ENCODE results near the gene SLX9.

SLX9 gene

DNA sequence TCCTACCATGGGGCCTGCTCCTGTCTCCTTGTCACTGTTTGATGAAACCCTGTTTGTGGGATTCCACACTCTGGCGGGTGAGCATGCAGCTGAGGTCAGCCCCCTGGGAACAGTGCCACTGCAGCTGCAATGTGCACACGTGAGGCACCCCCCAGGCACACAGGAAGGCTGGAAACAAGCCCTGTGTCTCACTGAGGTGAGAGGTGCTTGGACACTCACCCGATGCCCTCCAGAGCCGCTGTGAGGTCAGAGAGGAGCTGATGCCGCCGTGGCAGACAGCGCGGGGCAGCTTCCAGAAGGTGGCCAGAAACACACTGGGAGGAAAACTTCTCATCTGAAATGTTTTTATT is 49.7 kb downstream of the SLX9 start:
- DNase-seq (ENCODE audit: low read depth in 2 of 3, low spot score in 2 of 3): no peak

DNA sequence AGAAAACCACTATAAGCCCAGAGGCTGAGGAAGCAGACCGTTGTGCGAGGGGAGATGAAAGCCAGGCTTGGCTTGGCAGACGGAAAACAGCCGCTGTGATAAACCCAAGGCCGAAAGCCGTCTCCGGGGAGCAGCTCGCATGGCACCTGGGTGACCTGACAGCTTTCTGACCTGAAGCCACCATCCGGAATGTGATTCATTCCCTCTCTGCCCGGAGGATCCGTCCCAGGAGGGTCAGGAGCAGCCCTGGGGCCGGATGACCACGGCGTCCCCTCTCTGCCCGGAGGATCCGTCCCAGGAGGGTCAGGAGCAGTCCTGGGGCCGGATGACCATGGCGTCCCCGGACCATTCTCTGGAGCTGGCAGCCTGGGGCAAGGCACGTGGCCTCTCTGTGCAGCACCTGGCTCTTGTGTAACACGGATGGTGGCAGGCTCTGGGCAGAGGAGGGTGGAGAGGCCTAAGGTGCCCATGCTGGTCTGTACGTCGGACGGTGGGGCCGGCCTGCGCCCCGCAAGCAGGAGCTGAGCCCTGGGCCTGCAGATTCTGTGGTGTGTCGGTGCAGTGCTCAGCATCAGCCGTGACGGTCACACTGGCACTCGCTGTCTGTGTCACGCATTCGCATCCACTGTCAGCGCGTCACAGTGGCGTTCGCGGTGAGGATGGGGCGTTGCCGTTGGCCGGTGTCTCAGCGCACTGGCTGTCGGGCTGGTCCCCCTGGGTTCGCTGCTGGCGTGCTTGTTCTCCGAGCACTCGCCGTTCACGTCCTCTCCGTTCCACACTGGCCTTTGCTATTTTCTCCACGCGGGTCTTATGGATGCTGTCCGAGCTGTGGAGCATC is 50.3 kb downstream of the SLX9 start:
- no peak for DNase-seq (ENCODE audit: low read depth in 2 of 3, low spot score in 2 of 3)

DNA sequence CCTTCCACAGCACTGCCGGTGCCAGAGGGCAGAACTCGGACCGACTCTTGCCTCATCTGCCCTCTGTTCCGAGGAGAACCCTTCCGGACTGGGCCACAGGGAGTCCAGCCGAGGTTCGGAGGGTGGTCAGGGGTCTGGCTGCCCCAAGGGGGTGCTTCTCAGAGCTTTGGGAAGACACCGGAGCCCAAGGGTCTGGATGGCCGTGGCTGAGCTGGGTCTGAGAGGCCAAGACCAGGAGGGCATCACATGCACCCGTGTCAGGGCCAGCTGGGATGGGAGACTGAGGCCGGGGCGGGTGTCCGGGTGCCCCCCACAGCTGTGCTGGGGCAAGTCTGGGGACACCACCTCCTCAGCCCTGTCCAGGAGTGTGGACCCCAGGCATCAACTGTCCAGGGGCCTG is 51.1 kb downstream of the SLX9 start:
- no peak for DNase-seq (ENCODE audit: low read depth in 2 of 3, low spot score in 2 of 3)

DNA sequence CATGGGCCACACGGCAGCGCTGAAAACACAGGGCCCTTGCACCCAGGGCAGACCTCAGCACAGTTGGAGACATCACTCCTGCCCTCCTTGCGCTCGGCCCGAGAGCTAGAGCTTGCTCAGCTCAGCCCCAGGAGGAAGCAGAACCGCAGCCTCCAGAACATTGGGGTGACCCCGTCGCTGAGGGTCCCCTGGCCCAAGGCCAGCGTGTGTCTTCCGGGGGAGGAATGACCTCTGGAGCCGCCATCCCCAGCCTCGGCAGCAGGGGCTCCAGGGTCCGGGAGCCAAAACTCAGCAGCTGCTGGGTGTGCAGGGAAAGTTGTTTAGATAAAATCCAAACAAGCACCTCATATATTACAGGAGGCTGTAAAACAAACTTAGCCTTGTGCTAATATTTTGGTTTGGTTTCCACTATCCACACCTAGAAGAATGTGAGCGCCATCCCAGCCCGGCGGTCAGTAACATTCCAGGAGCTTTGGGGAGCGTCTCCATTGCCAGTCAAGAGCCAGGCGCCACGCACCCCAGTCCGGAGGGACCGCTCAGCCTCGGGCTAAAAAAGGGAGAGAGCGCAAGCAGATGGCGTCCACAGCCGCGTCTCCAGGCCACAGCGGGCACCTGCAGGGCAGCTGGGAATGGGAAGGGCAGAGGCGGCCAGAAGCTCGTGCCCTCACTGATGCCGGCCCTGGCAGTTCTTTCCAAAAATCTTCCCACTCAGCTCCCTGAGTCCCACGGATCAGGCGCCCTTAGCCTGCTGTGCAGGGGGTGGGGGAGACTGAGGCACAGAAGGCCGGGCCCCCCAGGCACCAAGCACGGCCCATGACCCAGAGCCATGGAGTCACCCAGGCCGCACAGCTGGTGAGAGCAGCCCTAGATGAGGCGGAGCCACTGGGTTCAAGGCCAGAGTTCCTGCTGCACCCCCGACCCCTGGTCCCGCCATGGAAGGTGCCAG is 52.0 kb downstream of the SLX9 start:
- DNase-seq (ENCODE audit: low read depth in 2 of 3, low spot score in 2 of 3): no peak

DNA sequence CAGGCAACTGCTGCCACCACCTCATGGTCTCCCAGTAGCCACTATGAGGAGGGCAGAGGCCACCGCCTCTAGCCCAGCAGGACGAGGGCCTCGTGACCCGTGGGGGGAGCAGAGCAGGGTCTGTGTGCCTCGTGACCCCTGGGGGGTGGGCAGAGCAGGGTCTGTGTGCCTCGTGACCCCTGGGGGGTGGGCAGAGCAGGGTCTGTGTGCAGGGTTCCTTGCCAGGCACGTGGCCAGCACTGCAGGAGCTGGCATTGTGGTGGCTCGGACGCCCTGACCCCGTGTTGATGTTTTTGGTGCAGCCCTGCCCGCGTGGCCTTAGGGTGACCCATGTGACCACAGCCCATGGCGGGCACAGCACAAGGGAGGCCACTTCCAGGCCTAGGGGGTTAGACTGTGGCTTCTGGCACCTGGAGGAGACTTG is 52.8 kb downstream of the SLX9 start:
- DNase-seq (ENCODE audit: low read depth in 2 of 3, low spot score in 2 of 3): no peak

DNA sequence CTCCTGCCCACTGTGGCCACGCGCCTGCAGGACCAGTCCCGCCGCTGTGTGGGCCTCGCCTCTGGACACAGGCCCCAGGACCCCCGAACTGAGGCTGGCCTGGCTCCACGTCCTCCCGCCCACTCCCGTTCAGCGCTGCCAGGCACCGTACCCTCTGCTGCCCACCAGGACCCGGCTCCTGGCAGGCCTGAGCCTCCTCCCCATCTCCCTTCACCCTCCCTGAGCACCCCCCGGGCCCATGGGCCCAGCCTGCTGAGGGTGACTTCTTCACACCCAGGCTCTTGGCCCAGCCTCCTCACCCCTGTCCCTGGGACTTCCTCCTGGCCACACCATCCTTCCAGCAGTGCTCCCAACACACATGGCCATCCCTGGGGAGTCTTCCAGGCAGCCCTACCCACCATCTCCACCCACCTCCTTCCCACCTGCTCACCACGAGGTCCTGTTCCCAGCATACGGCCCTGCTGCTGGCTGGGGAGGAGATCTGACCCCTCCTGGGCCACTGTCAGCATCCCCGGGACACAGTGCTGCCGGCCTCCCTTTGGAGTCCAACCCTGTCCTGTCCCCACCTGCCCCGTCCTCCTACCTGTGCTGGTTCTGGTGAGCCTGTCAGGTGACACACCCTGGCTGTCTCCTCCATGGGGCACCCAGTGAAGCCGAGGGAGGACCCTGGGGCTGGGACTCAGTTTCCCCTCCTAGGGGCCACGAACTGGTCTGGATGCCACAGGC is 53.7 kb downstream of the SLX9 start:
- no peak for DNase-seq (ENCODE audit: low read depth in 2 of 3, low spot score in 2 of 3)

DNA sequence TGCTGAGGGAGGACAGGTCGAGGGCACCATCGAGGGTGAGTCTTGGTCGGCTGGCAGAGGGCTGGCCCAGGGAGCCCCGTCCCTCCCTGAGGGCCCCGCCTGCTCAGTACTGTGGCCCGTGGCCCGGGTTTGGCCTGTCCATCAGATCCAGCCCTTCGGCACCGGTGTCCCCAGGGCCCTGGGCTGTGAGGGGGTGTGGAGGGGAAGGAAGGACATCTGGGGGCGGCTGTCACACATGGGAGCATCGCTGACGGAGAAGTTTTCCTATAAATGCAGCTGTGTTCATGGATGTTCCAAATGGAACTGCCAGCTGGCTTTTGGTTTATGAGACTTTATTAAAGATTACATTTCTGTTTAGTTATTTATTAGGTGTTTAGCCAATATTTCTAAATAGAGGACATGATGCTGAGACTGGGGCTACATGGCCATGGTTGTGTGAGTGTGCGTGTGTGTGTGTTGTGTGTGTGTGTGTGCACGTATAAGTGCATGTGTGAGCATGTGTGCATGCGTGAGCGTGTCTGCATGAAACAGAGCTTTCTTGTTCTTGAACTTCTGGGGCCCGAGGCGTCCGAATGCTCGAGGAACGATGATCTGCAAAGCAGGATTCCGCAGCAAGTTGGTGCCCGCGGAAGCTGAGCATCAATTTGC is 54.3 kb downstream of the SLX9 start:
- DNase-seq (ENCODE audit: low read depth in 2 of 3, low spot score in 2 of 3): no peak

DNA sequence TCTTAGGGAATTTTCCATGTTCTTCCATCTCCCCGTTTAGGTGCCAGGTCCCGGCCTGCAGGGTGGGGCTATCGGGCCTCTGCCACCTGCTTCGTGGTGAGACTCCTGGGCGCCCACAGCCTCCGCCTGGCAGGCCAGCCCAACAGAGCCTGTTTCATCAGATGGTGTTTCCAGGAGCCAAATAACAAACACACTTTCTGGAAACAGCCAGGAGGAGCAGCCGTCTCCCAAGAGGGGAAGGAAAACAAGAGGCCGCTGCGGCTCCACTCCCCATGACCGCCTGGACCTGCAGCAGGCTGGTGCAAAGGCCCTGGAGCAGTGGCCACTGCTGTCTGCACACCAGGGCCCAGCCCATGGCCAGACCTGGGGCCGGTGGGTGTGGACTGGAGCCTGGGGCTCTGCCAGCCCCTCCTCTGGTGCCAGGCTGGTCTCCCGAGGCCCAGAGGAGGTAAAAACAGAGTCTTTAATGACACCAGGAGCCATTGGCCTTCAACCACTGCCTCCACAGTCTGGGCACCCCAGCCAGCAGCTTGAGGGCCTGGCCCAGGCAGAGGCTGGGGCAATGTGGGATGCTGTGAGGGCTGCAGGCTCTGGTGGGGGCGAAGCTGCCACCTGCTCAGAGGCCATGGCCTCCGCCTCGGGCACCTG is 55.0 kb downstream of the SLX9 start:
- DNase-seq (ENCODE audit: low read depth in 2 of 3, low spot score in 2 of 3): no peak

DNA sequence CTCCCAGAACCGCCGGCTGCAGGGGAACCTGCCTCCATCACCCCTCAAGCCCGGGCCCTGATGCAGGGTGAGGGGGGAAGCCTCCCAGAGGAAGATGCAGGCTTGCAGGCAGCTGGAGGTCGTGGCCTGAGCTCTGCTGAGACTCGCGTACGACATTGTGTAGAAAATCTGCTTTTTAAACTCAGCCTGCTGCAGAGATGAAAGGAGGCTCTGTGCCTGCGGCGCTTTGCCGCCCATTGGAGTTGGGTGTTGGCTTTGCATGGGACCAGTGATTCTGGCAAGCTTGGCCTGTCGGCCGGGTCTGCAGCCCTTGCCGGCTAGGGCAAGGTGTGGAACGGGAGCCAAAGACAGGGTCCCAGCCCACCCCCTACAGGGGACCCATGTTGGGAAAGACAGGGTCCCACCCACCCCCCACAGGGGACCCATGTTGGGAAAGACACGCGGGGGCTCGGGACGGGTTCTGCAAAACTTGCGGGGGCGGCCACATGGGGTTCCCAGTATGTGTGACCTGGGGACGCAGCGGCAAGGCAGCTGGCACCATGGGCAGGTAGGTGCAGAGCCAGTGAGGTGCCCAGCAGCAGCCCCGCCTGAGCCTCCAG is 55.6 kb downstream of the SLX9 start:
- DNase-seq (ENCODE audit: low read depth in 2 of 3, low spot score in 2 of 3): no peak

DNA sequence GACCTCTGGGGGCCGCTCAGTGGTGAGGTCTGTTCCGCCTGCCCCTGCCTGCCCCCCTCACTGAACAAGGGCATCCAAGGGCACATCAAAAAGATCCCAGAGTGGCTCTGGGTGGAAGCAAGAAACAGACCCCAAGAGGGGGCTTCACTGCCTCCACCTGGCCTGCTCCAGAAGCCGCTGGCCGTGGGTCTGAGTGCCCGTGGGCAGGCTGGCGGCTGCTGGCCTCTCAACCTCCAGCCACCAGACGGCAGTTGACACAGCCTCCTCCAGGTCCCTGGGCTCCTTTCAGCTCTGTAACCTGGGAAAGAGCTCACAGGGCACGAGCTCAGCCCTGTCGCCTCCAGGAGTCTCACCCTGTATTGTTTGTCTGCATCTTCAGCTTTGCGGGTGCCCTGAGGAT is 56.3 kb downstream of the SLX9 start:
- no peak for DNase-seq (ENCODE audit: low read depth in 2 of 3, low spot score in 2 of 3)

DNA sequence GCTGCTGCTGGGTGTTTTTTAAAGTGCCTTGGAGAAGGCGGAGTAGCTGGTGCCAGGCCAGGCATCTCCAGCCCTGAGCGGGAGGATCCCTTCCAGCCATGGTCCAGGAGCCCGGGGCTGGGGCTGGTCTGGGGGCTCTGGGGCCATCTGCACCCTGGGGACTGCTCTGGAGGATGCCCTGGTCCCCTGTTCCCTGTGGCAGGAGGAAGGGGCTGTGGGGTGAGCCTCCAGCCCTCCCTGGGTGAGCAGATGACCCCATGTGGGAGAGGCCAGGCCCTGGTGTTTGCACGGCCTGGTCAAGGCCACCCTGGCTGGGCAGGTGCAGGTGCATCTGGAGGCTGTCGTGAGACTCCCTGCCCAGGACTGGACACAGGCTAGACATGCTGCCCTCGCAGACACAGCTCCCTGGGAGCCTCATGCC is 56.7 kb downstream of the SLX9 start:
- DNase-seq (ENCODE audit: low read depth in 2 of 3, low spot score in 2 of 3): no peak

DNA sequence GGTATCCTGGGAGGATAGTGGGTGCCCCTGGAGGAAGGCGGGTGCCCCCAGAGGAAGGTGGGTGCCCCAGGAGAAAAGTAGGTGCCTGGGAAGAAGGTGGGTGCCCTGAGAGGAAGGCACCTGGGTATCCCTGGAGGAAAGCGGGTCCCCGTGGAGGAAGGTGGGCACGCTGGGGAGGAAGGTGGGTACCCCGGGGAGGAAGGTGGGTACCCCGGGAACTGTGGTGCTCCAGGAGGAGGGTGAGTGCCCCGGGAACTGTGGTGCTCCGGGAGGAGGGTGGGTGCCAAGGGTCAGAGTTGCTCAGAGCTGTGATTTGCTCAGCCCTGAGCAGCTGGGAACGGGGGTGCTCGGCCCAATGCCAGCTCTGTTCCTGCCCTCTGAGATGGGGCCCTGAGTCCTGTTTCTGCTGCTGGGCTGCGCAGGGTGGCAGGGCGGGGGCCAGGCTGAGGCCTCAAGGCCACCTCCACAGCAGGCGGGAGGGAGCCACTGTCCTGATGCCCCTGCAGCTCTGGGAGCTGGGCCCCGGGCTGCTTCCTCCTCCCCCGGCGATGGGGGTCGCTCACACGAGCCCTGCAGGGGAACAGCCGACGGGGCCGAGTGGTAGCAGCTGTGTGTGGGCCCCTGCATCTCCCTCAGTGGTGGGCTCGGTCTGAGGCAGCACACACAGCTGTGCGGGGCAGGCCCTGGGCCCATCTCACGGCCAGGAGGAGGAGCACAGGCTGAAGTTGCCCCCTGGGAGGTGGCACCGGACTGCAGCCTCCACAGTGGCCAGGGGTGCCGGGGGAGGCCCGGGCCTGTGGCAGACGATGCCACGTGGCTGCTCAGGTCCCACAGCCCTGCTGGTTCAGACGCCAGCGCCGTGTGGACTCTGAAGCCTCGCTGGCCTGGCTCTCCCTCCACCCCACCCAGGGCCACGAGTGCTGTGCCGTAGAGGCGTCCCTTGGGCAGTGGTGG is 57.4 kb downstream of the SLX9 start:
- DNase-seq (ENCODE audit: low read depth in 2 of 3, low spot score in 2 of 3): no peak

DNA sequence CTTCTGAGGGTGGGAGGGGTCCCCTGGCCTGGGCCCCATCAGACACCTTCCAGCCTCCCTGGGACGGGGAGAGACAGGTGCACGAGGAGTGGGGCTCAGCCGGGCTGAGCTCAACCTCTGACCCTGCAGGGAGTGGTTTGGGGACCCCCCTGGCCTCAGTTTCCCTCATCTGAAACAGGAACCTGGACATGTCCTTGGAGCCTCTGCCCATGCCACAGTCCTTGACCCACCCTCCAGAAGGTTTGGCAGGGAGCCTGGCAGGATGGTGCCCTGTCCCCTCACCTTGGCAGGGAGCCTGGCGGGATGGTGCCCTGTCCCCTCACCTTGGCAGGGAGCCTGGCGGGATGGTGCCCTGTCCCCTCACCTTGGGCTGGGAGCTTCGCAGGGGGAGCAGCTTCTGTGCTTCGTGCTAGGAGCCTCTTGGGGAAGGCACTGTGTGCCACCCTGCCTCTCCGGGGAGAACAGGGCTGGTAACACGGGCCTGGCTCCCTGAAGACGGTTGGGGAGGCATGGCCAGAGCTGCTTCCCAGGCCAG is 58.3 kb downstream of the SLX9 start:
- DNase-seq (ENCODE audit: low read depth in 2 of 3, low spot score in 2 of 3): no peak

DNA sequence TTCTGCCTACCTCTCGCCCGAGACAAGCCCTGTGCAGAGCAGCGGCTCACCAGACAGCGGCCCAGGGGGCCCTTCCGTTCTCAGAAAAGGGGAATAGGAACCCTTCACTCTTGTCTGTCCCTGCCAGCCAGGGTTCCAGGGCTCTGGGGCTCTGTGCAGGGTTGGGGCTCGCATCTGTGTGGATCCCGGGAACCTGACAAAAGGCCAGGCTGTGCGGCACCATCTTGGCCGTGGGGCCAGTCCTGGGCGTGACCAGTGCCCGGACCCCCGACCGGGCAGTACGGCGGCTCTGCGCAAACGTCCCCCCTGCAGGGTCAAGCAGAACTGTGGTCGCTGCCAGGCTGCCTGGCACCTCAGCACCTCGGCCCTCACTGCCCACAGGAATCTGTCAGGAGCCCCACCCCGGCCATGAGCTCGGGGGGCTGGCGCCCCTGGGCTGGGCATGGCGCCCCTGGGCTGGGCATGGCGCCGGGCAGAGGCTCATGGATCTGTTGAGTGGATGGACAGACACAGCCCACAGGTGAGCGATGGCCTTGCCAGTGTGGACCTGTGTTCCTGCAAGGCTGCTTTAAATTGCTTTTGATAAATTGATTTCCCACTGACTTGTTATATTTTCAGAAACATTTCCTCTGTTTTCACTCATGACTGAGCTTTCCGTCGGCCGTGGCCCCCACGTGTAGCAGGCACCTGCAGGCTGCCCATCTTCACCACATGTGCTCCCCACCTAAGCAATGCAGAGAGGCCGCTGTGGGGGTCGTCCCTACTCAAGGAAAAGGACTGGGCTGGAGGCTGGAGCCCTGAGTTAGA is 59.0 kb downstream of the SLX9 start:
- no peak for DNase-seq (ENCODE audit: low read depth in 2 of 3, low spot score in 2 of 3)

DNA sequence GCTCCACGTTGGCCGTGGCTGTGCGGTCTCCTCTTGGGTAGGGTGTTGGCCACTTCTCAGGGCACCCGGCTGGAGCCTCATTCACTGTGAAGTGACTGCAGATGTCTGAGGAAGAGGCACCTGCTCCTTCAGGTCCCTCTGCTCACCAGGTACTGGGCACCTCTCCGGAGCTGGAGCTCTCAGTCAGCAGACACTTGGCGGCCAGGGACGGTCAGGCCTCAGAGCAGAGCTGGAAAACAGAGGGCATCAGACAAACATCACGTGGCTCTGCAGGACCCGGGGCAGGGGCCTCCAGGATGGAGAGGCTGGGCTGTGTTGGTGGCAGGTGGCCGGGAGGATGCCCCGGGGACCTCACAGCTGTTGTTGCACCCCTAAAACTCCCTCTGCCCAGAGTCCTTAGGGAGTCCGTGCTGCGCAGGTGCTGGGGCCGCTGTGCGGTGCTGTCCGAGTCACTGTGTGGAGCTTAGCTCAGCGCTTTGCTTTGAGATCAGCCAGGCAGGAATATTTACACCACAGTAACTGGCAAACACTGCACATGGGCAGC is 59.7 kb downstream of the SLX9 start:
- DNase-seq (ENCODE audit: low read depth in 2 of 3, low spot score in 2 of 3): no peak

DNA sequence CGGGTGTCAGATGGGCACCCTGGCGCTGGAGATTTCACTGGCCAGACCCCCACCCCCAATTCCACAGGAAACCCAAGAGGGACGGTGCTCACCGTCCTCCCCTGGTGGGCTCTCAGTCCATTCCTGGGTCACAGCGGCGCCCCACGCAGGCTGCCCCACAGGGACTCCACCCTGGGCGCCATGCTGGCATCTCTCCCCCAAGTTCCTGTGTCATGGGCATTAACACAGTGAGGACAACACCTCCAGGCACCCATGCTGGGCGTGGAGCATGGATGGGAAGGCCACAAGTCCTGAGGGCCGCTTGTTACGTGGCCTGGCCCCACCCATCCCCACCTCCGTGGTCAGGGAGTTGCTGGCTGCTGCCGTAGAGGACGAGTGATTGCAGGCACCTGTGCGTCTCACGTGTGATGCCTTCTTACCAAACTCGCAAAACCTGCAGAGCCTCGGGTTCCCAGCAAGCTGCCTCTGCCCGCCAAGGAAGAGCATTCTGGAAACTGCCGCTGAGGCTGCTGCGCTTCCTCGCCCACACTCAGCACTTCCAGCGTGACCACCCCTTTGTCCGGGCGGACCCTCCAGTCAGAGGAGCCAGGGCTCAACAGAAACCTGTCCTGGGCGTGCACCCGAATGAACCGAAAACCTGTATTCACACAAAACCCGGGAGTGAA is 60.3 kb downstream of the SLX9 start:
- no peak for DNase-seq (ENCODE audit: low read depth in 2 of 3, low spot score in 2 of 3)

DNA sequence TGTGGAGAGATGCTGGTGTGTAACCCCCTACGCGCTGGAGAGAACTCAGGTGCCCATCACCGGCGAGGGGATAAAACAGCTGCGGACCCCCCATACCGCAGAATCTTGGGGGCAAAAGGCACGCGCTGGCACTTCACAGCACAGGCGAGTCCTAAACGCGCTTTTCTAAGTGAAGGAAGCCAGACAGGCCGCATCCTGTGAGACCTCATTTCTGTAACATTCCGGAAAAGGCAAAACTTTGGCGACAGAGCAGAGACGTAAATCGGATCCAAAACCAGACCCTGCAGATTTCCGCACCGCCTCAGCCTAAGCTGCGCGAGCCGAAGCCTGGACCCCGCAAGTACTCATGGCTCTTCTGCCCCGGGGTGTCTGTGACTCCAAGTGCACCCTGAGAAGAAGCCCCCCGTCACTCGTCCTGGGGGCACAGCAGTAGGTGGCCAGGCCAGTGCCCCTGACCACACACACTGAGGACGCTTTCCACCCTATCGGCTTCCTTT is 60.9 kb downstream of the SLX9 start:
- DNase-seq (ENCODE audit: low read depth in 2 of 3, low spot score in 2 of 3): no peak
